ENCODE results near the gene SOCS1.

- no peak for TF ChIP-seq CTCF (IDR thresholded peaks at IDR 0.05; ENCODE audit: control extremely low read depth in 1 of 3, insufficient read depth in 1 of 3, low read depth in 1 of 3, low read length in 3 of 3)
- TF ChIP-seq SP1 (IDR thresholded peaks at IDR 0.05; ENCODE audit: low read depth, low read length): no peak
- no peak for TF ChIP-seq USF2 (IDR thresholded peaks at IDR 0.05; ENCODE audit: low read length)
- TF ChIP-seq SIX5 (IDR thresholded peaks at IDR 0.05; ENCODE audit: low read depth, low read length): no peak
- TF ChIP-seq JUND (IDR thresholded peaks at IDR 0.05; ENCODE audit: low read length): no peak
- TF ChIP-seq RFX5 (IDR thresholded peaks at IDR 0.05; ENCODE audit: borderline replicate concordance, low read depth, low read length): no peak
- TF ChIP-seq EP300 (IDR thresholded peaks at IDR 0.05; ENCODE audit: borderline replicate concordance in 1 of 2, low read depth in 2 of 2, low read length in 2 of 2): no peak
- TF ChIP-seq ZNF274 (IDR thresholded peaks at IDR 0.05; ENCODE audit: borderline replicate concordance, extremely low read depth, low read length): no peak
- TF ChIP-seq POLR2A (IDR thresholded peaks at IDR 0.05; ENCODE audit: control extremely low read depth in 1 of 2, low read depth in 2 of 2, low read length in 2 of 2): no peak
- TF ChIP-seq, protein P1, sequence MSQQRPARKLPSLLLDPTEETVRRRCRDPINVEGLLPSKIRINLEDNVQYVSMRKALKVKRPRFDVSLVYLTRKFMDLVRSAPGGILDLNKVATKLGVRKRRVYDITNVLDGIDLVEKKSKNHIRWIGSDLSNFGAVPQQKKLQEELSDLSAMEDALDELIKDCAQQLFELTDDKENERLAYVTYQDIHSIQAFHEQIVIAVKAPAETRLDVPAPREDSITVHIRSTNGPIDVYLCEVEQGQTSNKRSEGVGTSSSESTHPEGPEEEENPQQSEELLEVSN (IDR thresholded peaks at IDR 0.05): no peak
- TF ChIP-seq HDAC2 (IDR thresholded peaks at IDR 0.05; ENCODE audit: borderline replicate concordance in 1 of 2, low read depth in 2 of 2, low read length in 2 of 2): no peak
- no peak for TF ChIP-seq KDM1A (IDR thresholded peaks at IDR 0.05; ENCODE audit: borderline replicate concordance, low read length)
- no peak for TF ChIP-seq GABPA (IDR thresholded peaks at IDR 0.05; ENCODE audit: borderline replicate concordance, insufficient read depth, low read length)
Measured at GRCh38 chr16:11276143-11276895, 20.3 kb upstream of the SOCS1 start, which contains the start of gene PRM2.

Data from H1 (cell line).